Breast epithelium (tissue), 4 donors: ENCODE results near the gene FRMPD2. TPM values are rescaled to one million over a fixed set of nuclear protein-coding genes. Genes with fewer than 3 reads are reported as not detected.

ENCODE experiments used
- DNase-seq, 2 donors: peaks; one replicate each; pipeline ENCODE4 v3.0.0-alpha.2; 2019; ENCODE audit warnings: low spot score in 2 of 2
- H3K27ac ChIP-seq, 2 donors: fragments of 200-600 bp; sonication (generic) in 1 of 2; one replicate each; pipeline ENCODE4 v1.5.1; 2016 to 2019; ENCODE audit warnings: mild to moderate bottlenecking in 1 of 2
- H3K27me3 ChIP-seq, 2 donors: fragments of 200-600 bp; sonication (generic) in 1 of 2; one replicate each; pipeline versions ENCODE4 v1.5.1 to v1.6.0; 2017 to 2019; ENCODE audit warnings: control low read depth in 1 of 2, mild to moderate bottlenecking in 1 of 2
- H3K36me3 ChIP-seq: fragments of 200-600 bp; one replicate; pipeline ENCODE4 v1.5.1; 2019
- H3K4me1 ChIP-seq, 2 donors: fragments of 200-600 bp; sonication (generic); one replicate each; pipeline ENCODE4 v1.5.1; 2016 to 2019; ENCODE audit warnings: control low read depth in 1 of 2
- H3K4me3 ChIP-seq, 3 donors: fragments of 200-600 bp; sonication (generic); 1 replicate in 2 of 3; 2 replicates in 1 of 3; pipeline ENCODE4 v1.5.1; 2016 to 2019; ENCODE audit warnings: mild to moderate bottlenecking in 3 of 3, moderate library complexity in 2 of 3
- H3K9me3 ChIP-seq, 2 donors: fragments of 200-600 bp; sonication (generic) in 1 of 2; one replicate each; pipeline ENCODE4 v1.5.1; 2016 to 2019; ENCODE audit warnings: control low read depth in 1 of 2
- POLR2A ChIP-seq: fragments of 450-650 bp; IDR thresholded peaks from one replicate; pipeline ENCODE4 v1.6.1; 2016; ENCODE audit warnings: antibody characterized with exemption, mild to moderate bottlenecking, moderate library complexity
- POLR2AphosphoS5 ChIP-seq, 3 donors: sonication (generic); formaldehyde crosslinking; IDR thresholded peaks; one replicate each; pipeline ENCODE4 v1.6.1; 2017; ENCODE audit warnings: antibody characterized with exemption in 3 of 3
- intact Hi-C: fragments of 100-400 bp; cut with DNase I; formaldehyde crosslinking; loops from one replicate; pipeline ENCODE4 v1.15.1; 2023; ENCODE audit warnings: low total_unique reads
- total RNA-seq, 3 donors: library from RNA; depleted of rRNA; stranded (reverse); fragments of >200 nt; gene quantifications; one replicate each; pipeline ENCODE4 v1.1.0, GENCODE V29; 2016
- TF ChIP-seq, protein P1 (sequence below), 3 donors: fragments of 450-650 bp; IDR thresholded peaks; one replicate each; pipeline ENCODE4 v1.5.1; 2016 to 2017; ENCODE audit warnings: antibody characterized with exemption in 3 of 3, mild to moderate bottlenecking in 3 of 3, moderate library complexity in 3 of 3

FRMPD2 gene
- total RNA-seq, 3 donors from 2014 or later: 1.9 to 4.6 TPM; not detected in 1

GRCh38 chr10:48302515-48303476, 28.3 kb upstream of the FRMPD2 start:
- DNase-seq: no peak
- Histone ChIP-seq H3K27me3 (no peaks in the 10 kb centered on the region), H3K4me1 (no peaks in the 10 kb centered on the region), H3K36me3 (no peaks in the 10 kb centered on the region), H3K4me3 (no peak overlapping the region), H3K9me3 (no peaks in the 10 kb centered on the region), H3K27ac (no peak overlapping the region)
- TF ChIP-seq POLR2A (no peak), POLR2AphosphoS5 (IDR thresholded peaks at IDR 0.05) (no peak)
- TF ChIP-seq, protein P1, sequence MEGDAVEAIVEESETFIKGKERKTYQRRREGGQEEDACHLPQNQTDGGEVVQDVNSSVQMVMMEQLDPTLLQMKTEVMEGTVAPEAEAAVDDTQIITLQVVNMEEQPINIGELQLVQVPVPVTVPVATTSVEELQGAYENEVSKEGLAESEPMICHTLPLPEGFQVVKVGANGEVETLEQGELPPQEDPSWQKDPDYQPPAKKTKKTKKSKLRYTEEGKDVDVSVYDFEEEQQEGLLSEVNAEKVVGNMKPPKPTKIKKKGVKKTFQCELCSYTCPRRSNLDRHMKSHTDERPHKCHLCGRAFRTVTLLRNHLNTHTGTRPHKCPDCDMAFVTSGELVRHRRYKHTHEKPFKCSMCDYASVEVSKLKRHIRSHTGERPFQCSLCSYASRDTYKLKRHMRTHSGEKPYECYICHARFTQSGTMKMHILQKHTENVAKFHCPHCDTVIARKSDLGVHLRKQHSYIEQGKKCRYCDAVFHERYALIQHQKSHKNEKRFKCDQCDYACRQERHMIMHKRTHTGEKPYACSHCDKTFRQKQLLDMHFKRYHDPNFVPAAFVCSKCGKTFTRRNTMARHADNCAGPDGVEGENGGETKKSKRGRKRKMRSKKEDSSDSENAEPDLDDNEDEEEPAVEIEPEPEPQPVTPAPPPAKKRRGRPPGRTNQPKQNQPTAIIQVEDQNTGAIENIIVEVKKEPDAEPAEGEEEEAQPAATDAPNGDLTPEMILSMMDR (IDR thresholded peaks at IDR 0.05): no peak
- intact Hi-C loops: no loop called here

DNA sequence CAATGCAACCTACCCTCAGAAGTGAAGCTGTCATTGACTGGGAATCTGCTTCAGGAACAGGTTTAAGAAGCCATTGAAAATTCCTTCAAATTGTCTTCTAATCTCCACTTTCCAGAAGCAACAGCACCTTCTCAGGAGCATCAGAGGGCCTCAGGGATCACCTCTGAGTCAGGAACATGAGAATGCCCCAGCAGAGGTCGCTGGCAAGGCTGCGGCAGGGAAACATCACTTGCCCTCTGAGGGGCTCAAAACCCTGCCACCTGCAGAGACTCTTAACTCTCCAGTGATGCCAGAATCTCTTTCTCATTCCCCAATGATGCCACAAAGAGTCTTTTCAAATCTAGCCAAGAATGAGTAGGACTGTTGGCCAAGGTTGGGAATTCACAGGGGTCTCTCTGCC, 26.1 kb upstream of the FRMPD2 start:
- TF ChIP-seq POLR2AphosphoS5 (IDR thresholded peaks at IDR 0.05) (no peak), POLR2A (no peak)
- TF ChIP-seq, protein P1 (IDR thresholded peaks at IDR 0.05): no peak

GRCh38 chr10:48299692-48300091, 25.2 kb upstream of the FRMPD2 start:
- no peaks in the 10 kb centered on the region for H3K36me3 ChIP-seq
- H3K4me3 ChIP-seq: no peak overlapping the region
- DNase-seq: no peak
- H3K4me1 ChIP-seq: no peaks in the 10 kb centered on the region
- H3K27ac ChIP-seq: no peak overlapping the region
- H3K9me3 ChIP-seq: no peaks in the 10 kb centered on the region
- intact Hi-C loops: no loop called here
- no peak for TF ChIP-seq POLR2A
- TF ChIP-seq, protein P1 (IDR thresholded peaks at IDR 0.05): no peak
- TF ChIP-seq POLR2AphosphoS5 (IDR thresholded peaks at IDR 0.05): no peak
- no peaks in the 10 kb centered on the region for H3K27me3 ChIP-seq

More for the DNA sequence above, 26.1 kb upstream of the FRMPD2 start:
- no peak overlapping the region for H3K27ac ChIP-seq
- no peaks in the 10 kb centered on the region for H3K9me3 ChIP-seq
- H3K4me1 ChIP-seq: no peaks in the 10 kb centered on the region
- no peaks in the 10 kb centered on the region for H3K36me3 ChIP-seq
- DNase-seq: no peak
- intact Hi-C loops: no loop called here
- no peak overlapping the region for H3K4me3 ChIP-seq
- H3K27me3 ChIP-seq: no peaks in the 10 kb centered on the region

DNA sequence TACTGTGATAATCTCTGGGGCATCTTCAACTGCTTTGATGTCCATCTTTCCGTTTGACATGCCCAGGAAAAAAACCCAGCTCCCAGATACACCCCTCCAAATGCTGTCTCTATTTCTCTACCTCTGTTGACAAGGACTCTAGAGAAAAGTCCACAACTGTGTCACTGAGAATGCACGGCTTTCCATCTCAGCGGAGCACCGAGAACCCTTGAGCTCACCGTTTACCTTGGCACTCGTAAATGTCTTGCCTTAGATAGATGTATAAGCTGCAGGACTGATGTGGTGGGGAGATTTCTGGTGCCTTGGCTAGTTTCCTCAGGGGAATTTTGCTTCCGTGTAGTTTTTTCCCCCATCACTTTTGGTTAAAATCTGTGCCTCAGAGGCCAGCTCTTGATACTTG, 24.6 kb upstream of the FRMPD2 start:
- no peak for DNase-seq
- Histone ChIP-seq H3K27ac (no peak overlapping the region), H3K4me3 (no peak overlapping the region), H3K4me1 (no peaks in the 10 kb centered on the region), H3K9me3 (no peaks in the 10 kb centered on the region), H3K36me3 (no peaks in the 10 kb centered on the region), H3K27me3 (no peaks in the 10 kb centered on the region)
- intact Hi-C loops: no loop called here
- TF ChIP-seq, protein P1 (IDR thresholded peaks at IDR 0.05): no peak
- TF ChIP-seq POLR2AphosphoS5 (IDR thresholded peaks at IDR 0.05) (no peak), POLR2A (no peak)

DNA sequence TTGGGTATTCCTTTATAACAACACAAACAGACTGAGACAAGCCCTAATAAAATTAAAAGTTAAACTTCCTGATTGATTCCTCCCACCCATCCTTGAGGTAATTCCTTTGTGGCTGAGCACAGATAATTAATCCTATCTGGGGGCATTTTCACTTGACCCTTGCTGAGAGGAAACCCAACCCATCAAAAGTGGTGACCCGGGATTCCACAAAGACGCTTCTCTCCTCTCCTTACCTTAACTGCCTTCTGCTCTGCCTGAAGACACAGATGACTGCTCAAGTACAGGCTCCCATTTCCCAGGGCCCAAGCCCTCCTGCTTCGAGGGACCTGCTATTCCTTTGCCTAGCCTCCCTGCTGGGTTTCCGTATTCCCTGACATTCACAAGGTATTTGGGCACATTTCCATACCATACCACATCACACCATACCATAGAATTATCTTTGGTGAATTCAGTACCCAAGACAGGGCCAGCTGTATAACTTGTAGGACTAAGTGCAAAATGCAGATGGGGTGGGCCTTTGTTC, 22.1 kb upstream of the FRMPD2 start:
- Histone ChIP-seq H3K4me3 (no peak overlapping the region), H3K4me1 (no peaks in the 10 kb centered on the region), H3K36me3 (no peaks in the 10 kb centered on the region), H3K27ac (no peak overlapping the region), H3K27me3 (no peaks in the 10 kb centered on the region), H3K9me3 (no peaks in the 10 kb centered on the region)
- no peak for DNase-seq
- TF ChIP-seq POLR2AphosphoS5 (IDR thresholded peaks at IDR 0.05) (no peak), POLR2A (no peak)
- TF ChIP-seq, protein P1 (IDR thresholded peaks at IDR 0.05): no peak
- intact Hi-C loops: no loop called here
